ENCODE measurements around the gene NUDT14.
A peak's percentile ranks its signal among the peaks of the same experiment; 100 is the strongest.

Gene NUDT14

GRCh38 chr14:105176513-105176912 lies 4.6 kb downstream of the NUDT14 start:
- no peak for DNase-seq

GRCh38 chr14:105173901-105174894 lies 6.9 kb downstream of the NUDT14 start:
- DNase-seq: no peak

- DNase-seq: no peak
These were observed 8.0 kb downstream of the NUDT14 start for GRCh38 chr14:105173145-105173544.

- DNase-seq: no peak
These were observed 8.6 kb downstream of the NUDT14 start for GRCh38 chr14:105172476-105172875.

- no peak for DNase-seq
These were observed 10.0 kb downstream of the NUDT14 start for GRCh38 chr14:105171004-105171673.

- DNase-seq: peak in 1 of 56 donors; percentile 24
These were observed 11.1 kb downstream of the NUDT14 start for GRCh38 chr14:105169776-105170655.

GRCh38 chr14:105168979-105169507 lies 12.1 kb downstream of the NUDT14 start:
- peak in 12 of 56 donors; percentile 28 to 65 (median 42) for DNase-seq

GRCh38 chr14:105168496-105168978 lies 12.6 kb downstream of the NUDT14 start, which contains the start of gene JAG2:
Gene JAG2 (minus strand): TSS chr14:105168776. CDS start chr14:105168420, 356 bp downstream.
- peak in 32 of 56 donors; percentile 9 to 73 (median 38) for DNase-seq

GRCh38 chr14:105168093-105168420 lies 13.1 kb downstream of the NUDT14 start:
- DNase-seq: no peak

GRCh38 chr14:105167303-105168092 lies 13.6 kb downstream of the NUDT14 start:
- peak in 1 of 56 donors; percentile 20 for DNase-seq

GRCh38 chr14:105166571-105167302 lies 14.4 kb downstream of the NUDT14 start:
- no peak for DNase-seq

GRCh38 chr14:105165761-105166485 lies 15.2 kb downstream of the NUDT14 start:
- DNase-seq: no peak

GRCh38 chr14:105165134-105165704 lies 15.9 kb downstream of the NUDT14 start:
- no peak for DNase-seq

- no peak for DNase-seq
These were observed 17.9 kb downstream of the NUDT14 start for GRCh38 chr14:105163040-105163742.

- no peak for DNase-seq
These were observed 18.5 kb downstream of the NUDT14 start for GRCh38 chr14:105162669-105162979.

- peak in 10 of 56 donors; percentile 8 to 47 (median 18) for DNase-seq
These were observed 19.0 kb downstream of the NUDT14 start for GRCh38 chr14:105161964-105162668.

GRCh38 chr14:105161309-105161708 lies 19.8 kb downstream of the NUDT14 start:
- no peak for DNase-seq

Measured in nucleus accumbens (tissue), 56 donors.